Measurements from ENCODE around the gene UMOD.

UMOD gene

DNA sequence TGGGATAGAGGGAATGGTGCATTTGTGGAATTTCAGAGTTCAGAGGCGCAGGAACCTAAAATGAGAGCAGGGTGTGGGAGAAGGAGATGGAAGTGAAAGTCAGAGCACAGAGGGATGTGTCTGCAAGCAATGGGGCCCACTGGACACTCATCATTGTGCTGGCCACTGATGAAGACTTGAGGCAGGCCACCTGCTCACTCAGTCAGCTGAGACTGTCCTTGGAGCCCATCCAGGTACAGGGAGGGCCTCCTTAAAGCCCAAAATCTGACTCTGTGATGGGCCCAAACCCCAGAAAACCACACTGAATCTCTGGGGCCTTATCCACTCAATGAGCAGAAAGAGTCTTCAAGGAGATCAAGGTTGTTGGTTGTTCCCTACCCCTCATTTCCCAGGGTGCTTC is 30.8 kb downstream of the UMOD start:
- TF ChIP-seq GATA3 (IDR thresholded peaks at IDR 0.05; ENCODE audit: low read depth, low read length) (no peak), GATA2 (IDR thresholded peaks at IDR 0.05; ENCODE audit: low read depth, low read length) (no peak)

DNA sequence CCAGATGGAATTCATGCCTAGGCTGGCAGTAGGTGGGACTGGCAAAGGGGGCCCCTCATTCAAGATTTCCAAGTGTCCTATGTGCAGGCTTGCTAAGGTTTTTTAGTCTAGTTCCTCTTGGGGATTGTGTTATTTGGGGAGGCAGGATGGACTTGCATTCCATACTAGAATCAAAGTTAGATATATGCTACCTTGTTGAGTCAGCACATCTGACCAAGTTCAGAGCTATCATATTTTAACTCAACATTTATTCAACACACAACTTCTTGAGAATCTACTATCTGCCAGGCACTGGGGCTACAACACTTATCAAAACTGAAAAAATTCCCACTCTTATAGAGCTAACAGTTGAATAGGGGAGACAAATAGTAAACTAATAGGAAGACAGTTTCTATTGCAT is 31.9 kb downstream of the UMOD start:
- TF ChIP-seq GATA3 (IDR thresholded peaks at IDR 0.05; ENCODE audit: low read depth, low read length): no peak
- no peak for TF ChIP-seq GATA2 (IDR thresholded peaks at IDR 0.05; ENCODE audit: low read depth, low read length)

DNA sequence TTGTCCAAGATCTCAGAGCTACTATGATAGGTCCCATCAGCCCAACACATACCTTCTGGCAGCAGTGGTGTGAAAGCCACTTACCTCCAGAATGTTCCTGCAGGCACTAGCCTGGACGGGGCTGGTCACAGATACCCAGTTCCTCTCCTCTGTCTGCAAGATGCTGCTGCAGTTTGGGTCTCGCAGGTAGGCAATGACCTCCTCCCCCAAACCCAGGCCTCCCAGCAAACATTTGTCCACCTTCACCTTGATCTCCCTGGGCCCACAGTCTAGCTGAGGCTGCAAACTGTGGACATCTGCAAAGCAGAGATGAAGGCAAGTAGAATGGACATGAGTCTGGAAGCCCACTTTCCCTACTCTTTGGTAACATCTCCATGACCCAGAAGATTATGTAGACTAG is 32.3 kb downstream of the UMOD start:
- TF ChIP-seq GATA2 (IDR thresholded peaks at IDR 0.05; ENCODE audit: low read depth, low read length) (no peak), GATA3 (IDR thresholded peaks at IDR 0.05; ENCODE audit: low read depth, low read length) (no peak)

DNA sequence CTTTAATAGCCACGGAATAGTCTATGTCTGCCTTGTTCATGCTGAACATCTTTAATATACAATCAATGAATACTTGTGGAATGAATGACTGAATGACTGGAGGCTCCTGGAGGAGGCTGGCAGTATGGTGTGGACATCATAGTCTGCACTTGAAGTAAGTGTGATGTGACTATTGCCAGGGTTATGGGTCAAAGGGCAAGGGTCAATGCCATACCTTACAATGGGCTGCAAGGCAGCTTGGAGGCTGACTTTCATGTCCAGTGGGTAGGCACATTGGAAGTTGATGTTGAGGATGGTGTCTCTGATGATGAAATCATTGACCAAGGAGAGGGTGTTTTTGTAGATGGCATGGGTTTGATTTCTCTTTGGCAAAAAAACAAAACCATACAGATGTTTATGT is 33.1 kb downstream of the UMOD start:
- no peak for TF ChIP-seq GATA3 (IDR thresholded peaks at IDR 0.05; ENCODE audit: low read depth, low read length)
- no peak for TF ChIP-seq GATA2 (IDR thresholded peaks at IDR 0.05; ENCODE audit: low read depth, low read length)

DNA sequence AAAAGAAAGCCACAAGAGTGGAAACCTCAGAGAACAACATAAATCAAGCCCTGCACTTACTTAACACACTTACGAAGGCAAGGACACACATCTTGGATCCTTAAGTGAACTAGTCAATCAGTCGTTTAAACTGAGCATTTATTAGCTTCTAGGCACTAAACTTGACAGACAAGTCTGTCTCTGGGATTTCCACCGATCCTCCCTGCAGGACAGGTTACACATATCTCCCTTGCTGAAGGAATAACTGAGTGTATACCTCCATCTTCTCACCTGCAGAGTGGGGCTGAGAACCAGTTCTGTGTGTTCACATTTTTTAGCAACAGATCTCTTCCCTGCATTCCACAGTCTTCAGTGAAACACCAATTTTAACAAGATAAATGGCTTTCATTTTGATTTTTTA is 34.1 kb downstream of the UMOD start:
- TF ChIP-seq GATA2 (IDR thresholded peaks at IDR 0.05; ENCODE audit: low read depth, low read length): no peak
- TF ChIP-seq GATA3 (IDR thresholded peaks at IDR 0.05; ENCODE audit: low read depth, low read length): no peak

DNA sequence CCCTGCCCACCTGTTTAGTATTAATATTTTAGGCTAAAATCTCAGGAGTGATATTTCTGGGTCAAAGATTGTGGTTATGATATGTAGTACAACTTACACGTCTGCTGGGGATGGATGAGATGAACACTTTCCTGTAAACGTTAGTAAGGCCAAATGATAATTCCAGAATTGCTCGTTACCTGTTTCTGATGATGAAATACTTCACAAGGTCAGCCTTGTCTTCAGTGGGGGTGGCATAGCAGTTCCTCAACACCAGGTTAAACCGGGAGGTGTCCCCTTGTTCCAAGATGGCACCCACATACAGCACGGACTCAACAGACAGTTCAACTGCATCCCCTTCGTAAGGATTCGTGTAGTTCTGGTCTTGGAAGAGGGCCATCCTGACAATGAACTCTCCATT is 34.5 kb downstream of the UMOD start:
- TF ChIP-seq GATA2 (IDR thresholded peaks at IDR 0.05; ENCODE audit: low read depth, low read length) (no peak), GATA3 (IDR thresholded peaks at IDR 0.05; ENCODE audit: low read depth, low read length) (no peak)

DNA sequence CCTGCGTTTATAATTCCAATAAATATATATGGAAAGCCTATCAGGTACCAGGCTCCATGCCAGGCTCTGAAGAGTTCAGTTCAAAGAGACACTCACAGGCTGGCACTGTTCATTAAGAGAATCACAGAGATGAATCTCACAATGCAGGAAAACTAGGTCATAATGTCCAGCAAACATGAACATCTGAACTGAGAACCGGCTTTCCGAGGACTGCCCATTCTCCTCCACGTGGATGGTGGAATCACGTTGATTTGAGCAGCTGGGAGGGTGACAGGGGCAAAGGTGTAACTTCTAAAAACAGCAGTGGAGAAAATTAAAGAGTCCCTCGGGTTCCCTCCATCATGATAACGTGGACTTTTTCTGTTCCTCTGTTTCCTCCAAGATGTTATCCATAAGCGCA is 35.4 kb downstream of the UMOD start:
- no peak for TF ChIP-seq GATA3 (IDR thresholded peaks at IDR 0.05; ENCODE audit: low read depth, low read length)
- TF ChIP-seq GATA2 (IDR thresholded peaks at IDR 0.05; ENCODE audit: low read depth, low read length): no peak

DNA sequence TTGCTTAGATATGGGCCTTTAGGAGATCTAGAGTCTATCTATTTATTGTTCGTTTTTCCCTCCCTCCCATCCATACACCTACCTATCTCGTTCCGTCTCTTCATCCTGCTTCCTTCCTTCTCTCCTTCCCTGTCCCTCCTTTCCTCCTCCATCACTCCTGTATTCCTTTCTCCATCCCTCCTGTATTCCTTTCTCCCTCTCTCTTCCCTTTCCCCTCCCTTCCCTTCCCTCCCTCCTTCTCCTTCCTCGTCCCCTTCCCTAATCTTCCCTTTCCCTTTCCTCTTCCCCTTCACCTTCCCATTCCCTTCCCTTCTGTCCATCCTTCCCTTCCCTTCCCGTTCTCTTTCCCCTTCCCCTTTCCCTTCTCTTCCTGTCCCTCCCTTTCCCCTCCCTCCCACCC is 35.8 kb downstream of the UMOD start:
- TF ChIP-seq GATA3 (IDR thresholded peaks at IDR 0.05; ENCODE audit: low read depth, low read length) (no peak), GATA2 (IDR thresholded peaks at IDR 0.05; ENCODE audit: low read depth, low read length) (no peak)

DNA sequence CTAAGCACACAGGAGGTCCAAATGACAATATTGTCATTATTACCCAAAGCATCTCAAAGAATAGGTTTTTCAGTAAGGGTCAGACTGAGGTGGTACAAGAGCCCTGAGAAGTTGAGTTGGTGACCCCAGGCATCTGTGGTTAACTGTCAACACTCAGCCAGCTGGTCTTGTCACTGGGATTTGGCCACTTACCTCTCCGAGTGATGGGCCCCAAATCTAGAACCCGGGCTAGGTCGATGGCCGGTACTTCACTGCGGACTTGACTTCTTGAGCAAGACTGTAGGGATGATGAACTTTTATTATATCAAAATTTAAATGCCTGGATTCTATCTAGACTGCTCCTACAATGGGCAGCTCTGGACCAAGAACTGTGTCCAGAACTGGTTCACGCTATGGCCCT is 36.8 kb downstream of the UMOD start:
- no peak for TF ChIP-seq GATA3 (IDR thresholded peaks at IDR 0.05; ENCODE audit: low read depth, low read length)

DNA sequence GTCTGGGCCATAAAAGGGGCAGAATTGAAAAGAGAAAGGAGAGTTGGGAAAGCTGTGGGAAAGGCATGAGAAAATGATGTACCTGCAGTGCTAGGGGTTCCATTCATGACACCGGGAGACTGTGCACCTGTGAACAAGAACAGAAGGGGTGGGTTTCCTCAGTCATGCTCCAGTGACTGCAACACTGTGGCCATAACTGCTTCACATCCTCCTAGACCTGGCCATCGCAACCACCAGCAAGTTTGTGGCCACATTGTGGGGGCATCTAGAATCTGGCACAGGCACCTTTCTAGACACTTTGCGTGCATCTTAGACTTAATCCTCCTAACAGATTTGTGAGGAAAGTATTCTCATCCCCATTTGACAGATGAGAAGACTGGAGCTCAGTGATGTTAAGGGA is 37.9 kb downstream of the UMOD start:
- TF ChIP-seq GATA2 (IDR thresholded peaks at IDR 0.05; ENCODE audit: low read depth, low read length): no peak
- no peak for TF ChIP-seq GATA3 (IDR thresholded peaks at IDR 0.05; ENCODE audit: low read depth, low read length)

DNA sequence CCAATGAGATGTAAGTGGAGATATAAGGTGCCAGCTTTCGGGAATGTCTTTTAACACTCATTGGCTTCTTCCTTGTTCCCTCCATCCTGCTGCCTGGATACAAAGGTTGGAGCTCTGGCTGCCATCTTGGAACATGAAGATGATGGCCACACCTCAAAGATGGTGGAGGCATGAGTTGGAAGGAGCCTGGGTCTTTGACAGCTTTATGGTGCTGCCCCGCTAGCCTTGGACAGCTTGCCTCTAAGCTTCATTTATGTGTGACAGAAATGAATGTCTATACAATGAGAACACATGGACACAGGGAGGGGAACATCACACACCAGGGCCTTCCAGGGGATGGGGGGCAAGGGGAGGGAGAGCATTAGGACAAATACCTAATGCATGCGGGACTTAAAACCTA is 38.8 kb downstream of the UMOD start:
- TF ChIP-seq GATA3 (IDR thresholded peaks at IDR 0.05; ENCODE audit: low read depth, low read length): no peak
- no peak for TF ChIP-seq GATA2 (IDR thresholded peaks at IDR 0.05; ENCODE audit: low read depth, low read length)

DNA sequence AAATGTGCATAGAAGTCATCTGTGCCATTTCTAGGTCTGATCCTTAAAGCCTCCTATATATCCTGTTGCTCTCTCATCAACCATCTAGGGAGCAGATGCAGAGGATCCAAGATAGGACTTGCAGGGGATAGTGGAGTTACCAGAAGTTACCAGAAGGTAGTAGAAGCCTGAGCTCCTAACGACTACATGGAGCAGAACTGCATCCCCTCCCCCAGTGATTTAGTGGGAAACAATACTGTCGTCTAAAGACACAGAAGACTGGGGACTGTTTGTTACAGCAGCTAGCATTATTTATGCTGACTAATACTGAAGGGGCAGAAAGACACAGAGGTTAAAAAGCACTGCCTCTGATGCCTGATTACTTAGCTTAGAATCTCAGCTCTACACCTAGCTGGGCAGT is 41.0 kb downstream of the UMOD start:
- TF ChIP-seq GATA3 (IDR thresholded peaks at IDR 0.05; ENCODE audit: low read depth, low read length) (no peak), GATA2 (IDR thresholded peaks at IDR 0.05; ENCODE audit: low read depth, low read length) (no peak)

DNA sequence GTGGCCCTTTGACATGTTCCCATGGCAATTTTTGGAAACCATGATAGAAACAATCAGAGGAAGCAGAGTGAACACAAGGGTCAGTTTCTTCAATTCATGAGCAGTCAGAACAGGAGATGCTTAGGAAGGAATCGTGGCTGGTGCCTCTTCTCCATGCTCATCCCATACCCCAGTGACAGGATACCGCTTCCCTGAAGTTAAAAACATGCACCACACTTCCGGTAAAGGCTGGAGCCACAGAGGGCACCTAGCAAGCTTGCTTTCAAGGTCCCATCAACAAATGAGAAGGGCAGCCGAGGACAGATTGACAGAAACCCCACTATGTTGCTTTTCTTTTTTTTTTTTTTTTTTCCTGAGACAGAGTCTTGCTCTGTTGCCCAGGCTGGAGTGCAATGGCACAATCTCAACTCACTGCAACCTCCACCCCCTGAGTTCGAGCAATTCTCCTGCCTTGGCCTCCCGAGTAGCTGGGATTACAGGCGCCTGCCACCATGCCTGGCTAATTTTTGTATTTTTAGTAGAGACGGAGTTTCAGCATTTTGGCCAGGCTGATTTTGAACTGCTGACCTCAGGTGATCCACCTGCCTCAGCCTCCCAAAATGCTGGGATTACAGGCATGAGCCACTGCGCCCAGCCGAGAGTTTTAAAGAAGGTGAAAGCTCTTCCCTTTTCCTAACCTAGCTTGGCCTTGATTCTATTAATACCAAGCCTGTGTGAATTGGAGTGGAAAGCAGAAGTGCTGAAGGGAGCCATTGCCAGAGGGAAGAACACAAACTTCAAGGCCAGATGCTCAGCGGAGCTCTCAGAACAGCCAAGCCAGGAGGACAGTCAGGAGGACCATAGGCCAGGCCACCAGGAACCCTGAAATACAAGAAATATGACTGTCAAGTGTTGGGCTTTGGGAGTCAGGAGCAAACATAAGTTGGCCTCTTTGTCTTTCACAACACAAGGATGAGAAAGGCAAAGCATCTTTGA is 41.8 kb downstream of the UMOD start:
- no peak for TF ChIP-seq GATA3 (IDR thresholded peaks at IDR 0.05; ENCODE audit: low read depth, low read length)

DNA sequence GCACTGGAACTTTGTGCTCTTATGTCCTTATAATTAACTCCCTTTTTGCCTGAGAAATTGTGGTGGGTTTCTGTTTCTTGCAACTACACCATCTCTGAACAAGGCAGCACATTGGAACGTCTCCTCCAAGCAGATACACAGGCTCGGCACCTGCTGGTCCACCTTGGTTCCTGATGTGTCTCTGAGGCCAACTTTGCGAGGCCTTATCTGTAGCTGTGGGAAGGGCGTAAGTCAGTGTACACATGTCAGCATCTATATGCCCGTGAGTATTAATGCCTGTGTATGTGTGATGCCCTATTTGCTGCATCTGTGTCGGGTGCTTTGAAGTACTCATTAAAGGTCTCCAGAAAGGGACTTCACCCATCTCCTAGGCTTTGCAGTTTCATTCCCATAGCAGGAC is 42.7 kb downstream of the UMOD start:
- TF ChIP-seq GATA3 (IDR thresholded peaks at IDR 0.05; ENCODE audit: low read depth, low read length): no peak
- no peak for TF ChIP-seq GATA2 (IDR thresholded peaks at IDR 0.05; ENCODE audit: low read depth, low read length)

DNA sequence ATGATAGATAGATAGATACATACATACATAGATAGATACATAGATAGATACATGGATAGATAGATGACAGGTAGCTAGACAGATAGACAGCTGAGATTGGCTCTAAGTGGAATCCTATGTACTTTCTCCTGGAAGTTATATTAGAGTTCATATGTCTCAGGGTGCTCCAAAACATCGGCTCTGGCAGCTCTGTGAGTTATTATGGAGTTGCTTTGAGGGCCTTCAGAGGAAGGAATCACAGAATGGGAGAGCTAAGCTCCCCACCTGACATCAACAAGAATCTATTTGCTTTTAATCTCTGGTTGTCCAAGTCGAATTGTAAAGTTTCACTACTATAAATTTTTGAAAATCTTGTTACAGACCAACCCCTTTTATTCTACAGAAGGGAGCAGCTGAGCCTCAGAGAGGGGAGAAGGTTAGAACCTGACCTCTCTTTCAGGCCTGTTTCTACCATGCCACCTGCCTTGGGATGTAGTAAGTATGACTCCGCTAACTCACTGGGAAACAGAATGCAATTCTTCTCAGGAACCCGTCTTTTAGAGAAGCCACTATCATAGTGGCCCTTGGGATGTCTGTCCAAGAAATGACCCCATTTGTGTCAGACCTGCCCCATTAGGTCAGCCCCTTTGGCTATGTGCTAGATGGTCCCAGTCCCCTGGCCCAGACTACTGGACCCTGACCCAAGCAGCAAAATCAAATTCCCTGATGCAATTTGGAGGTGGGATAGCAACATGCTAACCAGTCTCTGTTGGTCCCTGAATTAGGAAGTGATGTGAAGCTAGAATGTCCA is 43.5 kb downstream of the UMOD start:
- TF ChIP-seq GATA2 (IDR thresholded peaks at IDR 0.05; ENCODE audit: low read depth, low read length) (no peak), GATA3 (IDR thresholded peaks at IDR 0.05; ENCODE audit: low read depth, low read length) (no peak)

Data from SH-SY5Y (cell line).